ENCODE results near the gene MARK2. TPM values are rescaled to one million over a fixed set of nuclear protein-coding genes. Genes with fewer than 3 reads are reported as not detected.

MARK2 gene
- total RNA-seq, 3 donors from 2014 or later, result 32.6 to 33.6 (median 33.4) TPM

DNA sequence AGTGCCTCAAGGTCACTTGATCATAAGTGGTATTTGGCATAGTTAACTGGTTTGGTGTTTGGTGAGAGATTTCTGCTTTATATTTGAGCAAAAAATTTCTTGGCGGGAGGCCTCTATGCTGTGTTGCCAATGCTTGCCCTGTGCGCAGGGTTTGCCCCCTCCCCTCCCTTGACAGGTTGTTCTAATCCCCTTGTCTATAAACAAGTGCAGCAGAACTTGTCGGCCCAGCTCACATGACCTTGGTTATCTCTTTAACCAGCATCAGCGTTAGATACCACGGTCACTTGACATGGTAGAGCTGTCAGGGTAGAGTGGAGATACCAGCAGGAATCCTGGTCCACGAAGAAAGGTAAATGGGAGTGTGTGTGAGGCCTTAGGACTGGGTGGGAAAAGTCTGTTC is 35.6 kb downstream of the MARK2 start:
- H3K27me3 Mint-ChIP-seq (ENCODE audit: low read depth), result no peaks in the 10 kb centered on the region
- no peaks in the 10 kb centered on the region for H3K9me3 Mint-ChIP-seq
- DNase-seq (no peak), ATAC-seq (no peak)
- peaks cover 69% of the 10 kb centered on the region for H3K4me1 Mint-ChIP-seq (ENCODE audit: low read depth)
- H3K4me3 Mint-ChIP-seq, result no peak overlapping the region
- peaks cover 6% of the 10 kb centered on the region for H3K36me3 Mint-ChIP-seq (ENCODE audit: insufficient read depth)

DNA sequence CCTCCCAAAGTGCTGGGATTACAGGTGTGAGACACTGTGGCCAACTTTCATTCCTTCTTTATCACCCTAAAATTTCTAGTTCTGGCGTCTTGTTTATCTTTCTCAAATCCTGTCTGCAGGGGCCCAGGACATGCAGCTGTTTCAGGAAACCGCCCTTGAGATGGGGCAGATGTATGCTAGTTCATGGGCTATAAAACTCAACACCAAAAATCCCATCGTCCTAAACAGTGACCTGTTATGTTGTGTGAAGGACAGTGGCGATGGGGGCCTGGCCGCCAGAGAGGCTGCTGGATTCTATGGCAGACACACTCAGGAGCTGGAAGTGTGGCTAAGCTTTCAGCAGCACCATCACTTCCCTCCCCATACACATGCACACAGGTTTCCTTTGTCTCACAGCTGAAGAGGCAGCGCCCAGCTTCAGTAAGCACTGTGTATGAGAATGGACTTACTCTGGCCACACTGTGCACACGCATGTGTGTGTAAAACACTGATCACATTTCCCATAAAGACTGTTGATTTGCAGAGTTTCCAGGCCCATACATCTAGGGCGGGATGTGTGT is 36.7 kb downstream of the MARK2 start:
- no peak for DNase-seq
- Mint-ChIP-seq H3K27me3 (ENCODE audit: low read depth) (no peaks in the 10 kb centered on the region), H3K9me3 (no peaks in the 10 kb centered on the region), H3K4me3 (no peak overlapping the region), H3K4me1 (ENCODE audit: low read depth) (peaks cover 69% of the 10 kb centered on the region), H3K36me3 (ENCODE audit: insufficient read depth) (peaks cover 4% of the 10 kb centered on the region)
- ATAC-seq, result no peak

DNA sequence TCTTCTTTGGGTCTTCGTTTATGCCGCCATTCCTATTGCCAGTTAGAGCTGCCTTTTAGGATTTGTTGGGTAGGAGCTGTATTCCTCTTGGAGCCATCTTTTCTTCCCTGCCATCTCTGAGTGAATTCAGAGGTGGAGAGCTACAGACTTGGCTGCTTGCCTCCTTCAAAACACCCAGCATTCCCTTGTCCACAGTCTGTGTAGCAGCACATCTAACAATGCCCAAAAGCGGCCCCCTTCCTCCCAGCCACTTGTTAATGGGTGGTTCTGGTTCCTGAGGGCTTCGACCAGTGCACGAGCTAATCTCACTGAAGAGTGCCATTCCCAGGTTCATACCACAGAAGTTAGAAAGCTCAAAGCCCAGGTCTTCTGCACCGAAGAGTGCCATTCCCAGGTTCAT is 37.7 kb downstream of the MARK2 start:
- ATAC-seq (no peak), DNase-seq (no peak)
- Mint-ChIP-seq H3K9me3 (no peaks in the 10 kb centered on the region), H3K4me3 (no peak overlapping the region), H3K27me3 (ENCODE audit: low read depth) (no peaks in the 10 kb centered on the region), H3K36me3 (ENCODE audit: insufficient read depth) (peaks cover 2% of the 10 kb centered on the region), H3K4me1 (ENCODE audit: low read depth) (peaks cover 74% of the 10 kb centered on the region)

DNA sequence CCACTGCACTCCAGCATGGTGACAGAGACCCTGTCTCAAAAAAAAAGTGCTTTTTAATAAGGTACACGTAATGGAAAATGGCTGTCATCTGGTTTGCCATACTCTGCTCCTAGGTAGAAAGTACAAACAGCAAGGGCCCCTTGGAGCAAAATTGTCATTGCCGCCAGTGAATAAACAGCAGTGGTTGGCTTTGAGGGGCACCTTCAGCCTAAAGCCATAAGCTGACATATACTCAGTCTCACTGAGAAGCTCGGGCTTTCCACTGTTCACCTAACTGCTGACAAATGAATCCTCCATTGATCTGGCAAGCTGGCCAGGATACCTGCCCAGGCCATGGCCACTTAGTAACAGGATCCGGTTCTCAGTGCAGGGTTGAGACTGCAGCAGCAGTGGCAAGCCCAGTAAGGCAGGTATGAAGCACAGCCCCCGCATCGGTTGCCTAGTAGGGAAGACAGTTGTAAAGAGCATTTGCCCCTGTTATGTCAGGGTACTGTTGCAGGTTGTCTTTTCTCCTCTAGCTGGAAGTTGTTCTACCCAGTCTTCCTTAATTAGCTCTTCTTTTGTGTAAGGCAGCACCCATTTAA is 38.8 kb downstream of the MARK2 start:
- Mint-ChIP-seq H3K36me3 (ENCODE audit: insufficient read depth) (peaks cover 2% of the 10 kb centered on the region), H3K4me1 (ENCODE audit: low read depth) (peaks cover 70% of the 10 kb centered on the region), H3K4me3 (no peak overlapping the region), H3K9me3 (no peaks in the 10 kb centered on the region), H3K27me3 (ENCODE audit: low read depth) (no peaks in the 10 kb centered on the region)
- DNase-seq, result no peak
- ATAC-seq, result no peak

DNA sequence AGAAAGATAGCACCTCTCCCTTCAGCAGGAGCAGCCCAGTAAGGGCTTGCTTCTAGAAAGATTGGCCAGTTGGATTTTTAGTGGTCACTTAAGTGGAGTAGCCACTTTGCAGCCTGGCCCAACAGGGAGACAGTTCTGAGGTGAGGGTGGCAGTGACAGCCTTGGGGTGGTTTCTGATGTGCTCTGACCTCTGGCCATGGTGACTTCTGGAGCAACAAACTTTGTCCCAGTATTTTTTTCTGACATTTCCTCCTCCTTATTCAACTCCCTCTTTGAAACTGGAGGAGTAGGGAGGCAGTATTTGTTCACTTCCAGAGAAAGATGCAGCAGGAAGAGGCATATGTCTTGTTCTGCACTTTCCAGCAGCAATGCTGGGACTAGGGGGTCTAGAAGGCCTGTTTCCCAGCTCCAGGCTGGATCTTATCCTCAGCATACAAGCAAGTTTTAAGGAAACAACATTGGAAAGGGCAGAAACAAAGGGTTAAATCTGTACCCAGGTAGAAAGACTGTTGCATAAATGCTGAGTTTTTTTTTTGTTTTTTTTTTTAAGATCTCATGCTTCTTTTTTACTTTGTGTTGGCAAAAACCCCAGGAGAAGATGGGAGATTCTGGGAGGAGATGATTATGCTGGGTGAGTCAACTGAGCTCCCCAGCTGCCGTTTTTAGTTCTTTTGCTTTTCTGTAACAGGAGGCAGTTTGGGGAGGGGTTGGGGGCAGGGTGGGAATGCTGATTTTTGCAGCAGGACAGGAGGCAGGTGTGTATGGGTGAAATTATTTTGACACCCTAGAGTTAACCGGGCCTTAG is 40.9 kb downstream of the MARK2 start:
- Mint-ChIP-seq H3K4me3 (no peak overlapping the region), H3K27me3 (ENCODE audit: low read depth) (no peaks in the 10 kb centered on the region), H3K4me1 (ENCODE audit: low read depth) (peaks cover 68% of the 10 kb centered on the region), H3K36me3 (ENCODE audit: insufficient read depth) (peaks cover 2% of the 10 kb centered on the region), H3K9me3 (no peaks in the 10 kb centered on the region)
- DNase-seq (no peak), ATAC-seq (no peak)

DNA sequence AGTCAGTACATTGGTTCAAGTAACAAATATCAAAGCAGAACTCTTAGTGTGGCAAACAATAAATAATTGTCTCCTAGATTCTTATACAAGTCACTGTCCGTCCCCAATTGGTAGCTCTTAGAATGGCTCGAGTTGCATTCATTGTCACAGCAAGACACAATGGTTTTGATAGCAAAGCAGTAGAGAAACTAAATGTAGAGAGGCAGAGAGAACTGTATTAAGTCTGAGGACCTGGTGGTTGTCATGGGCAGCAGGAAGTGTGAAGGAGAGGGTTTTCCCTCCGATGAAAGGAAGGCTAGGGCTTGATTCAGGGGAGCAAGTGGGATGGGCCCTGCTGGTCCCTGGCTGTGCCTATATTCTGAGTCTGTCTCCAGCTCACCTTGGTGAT is 41.5 kb downstream of the MARK2 start:
- peak; percentile 28 to 46 for ATAC-seq
- Mint-ChIP-seq H3K4me3 (no peak overlapping the region), H3K27me3 (ENCODE audit: low read depth) (no peaks in the 10 kb centered on the region), H3K4me1 (ENCODE audit: low read depth) (peaks cover 69% of the 10 kb centered on the region), H3K36me3 (ENCODE audit: insufficient read depth) (peaks cover under 1% of the 10 kb centered on the region), H3K9me3 (no peaks in the 10 kb centered on the region)
- DNase-seq, result no peak

DNA sequence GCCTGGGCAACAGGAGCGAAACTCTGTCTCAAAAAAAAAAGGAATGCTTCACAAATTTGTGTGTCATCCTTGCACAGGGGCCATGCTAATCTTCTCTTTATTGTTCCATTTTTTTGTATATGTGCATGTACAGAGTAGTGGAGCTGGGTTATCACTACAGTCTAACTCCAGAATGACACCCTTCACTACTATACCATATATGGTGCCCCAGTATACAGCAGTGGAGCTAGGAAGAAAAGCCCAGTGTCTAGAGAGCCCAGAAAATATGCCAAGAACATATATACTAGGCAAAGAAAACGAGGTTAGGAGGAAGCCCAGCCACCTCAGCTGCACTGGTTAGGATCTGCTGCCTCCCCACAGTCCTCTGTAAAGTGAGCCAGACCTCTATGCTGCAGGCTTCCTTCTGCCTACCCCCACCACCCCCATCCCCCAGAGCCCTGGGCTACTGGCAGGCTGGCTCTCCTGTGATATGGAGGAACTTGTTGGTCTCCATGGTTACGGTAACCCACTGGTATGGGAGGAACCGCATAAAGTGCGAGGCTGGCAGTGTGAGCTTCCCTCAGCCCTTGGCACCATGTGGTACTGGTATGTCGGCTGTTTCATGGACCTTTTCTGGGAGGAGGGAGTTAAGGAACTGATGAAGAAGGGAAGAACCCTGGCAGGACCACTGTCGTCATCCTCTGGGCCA is 43.8 kb downstream of the MARK2 start:
- Mint-ChIP-seq H3K9me3 (no peaks in the 10 kb centered on the region), H3K27me3 (ENCODE audit: low read depth) (no peaks in the 10 kb centered on the region), H3K4me3 (no peak overlapping the region), H3K36me3 (ENCODE audit: insufficient read depth) (no peaks in the 10 kb centered on the region), H3K4me1 (ENCODE audit: low read depth) (peaks cover 74% of the 10 kb centered on the region)
- ATAC-seq, result peak in 1 of 2 donors; percentile 16
- DNase-seq, result no peak

DNA sequence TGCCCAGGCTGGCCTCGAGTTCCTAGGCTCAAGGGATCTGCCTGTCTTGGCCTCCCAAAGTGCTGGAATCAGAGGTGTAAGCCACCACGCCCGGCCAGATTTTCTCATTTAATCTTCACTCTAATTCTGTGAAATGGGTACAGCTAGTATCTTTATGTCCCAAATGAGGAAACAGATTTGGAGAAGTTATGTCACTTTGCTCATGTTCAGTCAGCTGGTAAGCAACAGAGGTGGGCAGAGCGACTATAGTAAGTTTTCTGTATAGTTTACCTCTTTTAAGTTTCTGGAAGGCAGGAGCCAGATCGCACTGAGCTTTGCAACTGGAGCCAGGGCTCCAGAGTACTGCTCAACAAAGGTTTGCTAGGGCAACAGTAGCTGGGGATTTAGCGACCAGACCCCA is 44.9 kb downstream of the MARK2 start:
- Mint-ChIP-seq H3K36me3 (ENCODE audit: insufficient read depth) (no peaks in the 10 kb centered on the region), H3K4me1 (ENCODE audit: low read depth) (peaks cover 77% of the 10 kb centered on the region), H3K27me3 (ENCODE audit: low read depth) (no peaks in the 10 kb centered on the region), H3K9me3 (no peaks in the 10 kb centered on the region), H3K4me3 (no peak overlapping the region)
- ATAC-seq, result no peak
- no peak for DNase-seq

DNA sequence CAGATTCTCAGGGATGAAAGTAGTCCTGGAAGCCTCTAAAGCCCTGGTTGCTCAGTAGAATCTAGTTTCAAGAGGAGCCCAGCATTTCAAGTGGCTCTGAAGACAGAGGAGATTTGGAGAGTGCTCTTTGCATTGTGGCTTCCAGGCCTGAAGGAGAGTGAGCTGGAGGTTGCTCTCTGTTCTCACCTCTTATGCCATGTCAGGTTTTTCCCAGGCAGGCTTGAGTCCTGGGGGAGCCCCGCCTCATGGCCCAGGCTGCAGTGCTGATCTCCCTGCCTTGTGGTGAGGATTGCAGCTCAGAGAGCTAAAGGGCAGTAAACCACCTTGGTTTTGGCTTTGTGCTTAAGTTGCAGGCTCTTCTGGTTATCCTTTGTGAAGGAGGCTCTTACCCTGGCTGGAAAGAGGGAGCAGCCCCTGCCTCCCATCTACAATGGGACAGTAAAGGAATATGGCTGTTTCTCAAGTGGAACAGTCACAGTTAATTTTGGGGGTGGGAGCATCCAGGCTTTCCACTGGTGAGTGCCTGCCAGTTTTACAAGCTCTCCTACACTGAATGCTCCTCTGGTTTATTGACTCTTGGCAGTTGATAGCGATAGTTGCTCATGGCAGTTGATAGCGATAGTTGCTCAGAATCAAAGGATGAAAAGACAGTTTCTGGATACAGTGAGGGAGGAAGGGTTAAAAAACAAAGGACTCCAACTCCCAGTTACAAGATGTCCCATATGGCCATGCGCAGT is 45.5 kb downstream of the MARK2 start:
- no peaks in the 10 kb centered on the region for H3K9me3 Mint-ChIP-seq
- no peak for DNase-seq
- no peaks in the 10 kb centered on the region for H3K27me3 Mint-ChIP-seq (ENCODE audit: low read depth)
- H3K4me3 Mint-ChIP-seq, result no peak overlapping the region
- H3K4me1 Mint-ChIP-seq (ENCODE audit: low read depth), result peaks cover 77% of the 10 kb centered on the region
- no peak for ATAC-seq
- no peaks in the 10 kb centered on the region for H3K36me3 Mint-ChIP-seq (ENCODE audit: insufficient read depth)

DNA sequence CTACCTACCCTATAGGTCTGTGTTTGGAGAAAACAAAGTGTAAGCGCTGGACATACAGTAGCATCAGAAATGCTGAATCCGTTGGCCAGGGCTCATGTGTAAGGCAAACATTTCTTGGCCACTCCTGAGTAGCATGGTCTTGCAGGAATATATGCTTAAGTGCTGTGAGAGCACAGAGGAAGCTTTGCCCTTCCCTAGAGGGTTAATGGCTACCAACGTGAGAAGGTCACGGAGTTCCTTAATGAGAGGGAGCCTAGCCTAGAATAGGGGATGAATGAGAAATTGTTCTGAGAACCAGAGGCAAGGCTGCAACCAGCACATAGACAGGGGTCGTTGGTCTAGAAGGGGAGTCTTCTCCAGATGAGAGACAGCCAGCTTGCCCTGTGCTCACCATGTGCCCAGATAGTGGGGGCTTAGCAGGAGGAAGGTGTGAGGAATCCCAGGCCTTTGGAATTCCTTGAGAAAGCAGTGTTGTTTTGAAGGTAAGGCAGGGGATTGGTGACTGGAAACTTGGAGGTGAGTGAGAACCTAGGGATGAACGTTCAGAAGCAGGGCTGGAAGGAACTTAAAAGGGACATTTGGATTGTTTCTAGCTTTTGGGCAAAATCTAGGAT is 48.6 kb downstream of the MARK2 start:
- no peaks in the 10 kb centered on the region for H3K36me3 Mint-ChIP-seq (ENCODE audit: insufficient read depth)
- ATAC-seq (no peak), DNase-seq (no peak)
- H3K4me1 Mint-ChIP-seq (ENCODE audit: low read depth), result peaks cover 83% of the 10 kb centered on the region
- H3K4me3 Mint-ChIP-seq, result peak overlapping the region; percentile 87
- H3K9me3 Mint-ChIP-seq, result no peaks in the 10 kb centered on the region
- no peaks in the 10 kb centered on the region for H3K27me3 Mint-ChIP-seq (ENCODE audit: low read depth)

DNA sequence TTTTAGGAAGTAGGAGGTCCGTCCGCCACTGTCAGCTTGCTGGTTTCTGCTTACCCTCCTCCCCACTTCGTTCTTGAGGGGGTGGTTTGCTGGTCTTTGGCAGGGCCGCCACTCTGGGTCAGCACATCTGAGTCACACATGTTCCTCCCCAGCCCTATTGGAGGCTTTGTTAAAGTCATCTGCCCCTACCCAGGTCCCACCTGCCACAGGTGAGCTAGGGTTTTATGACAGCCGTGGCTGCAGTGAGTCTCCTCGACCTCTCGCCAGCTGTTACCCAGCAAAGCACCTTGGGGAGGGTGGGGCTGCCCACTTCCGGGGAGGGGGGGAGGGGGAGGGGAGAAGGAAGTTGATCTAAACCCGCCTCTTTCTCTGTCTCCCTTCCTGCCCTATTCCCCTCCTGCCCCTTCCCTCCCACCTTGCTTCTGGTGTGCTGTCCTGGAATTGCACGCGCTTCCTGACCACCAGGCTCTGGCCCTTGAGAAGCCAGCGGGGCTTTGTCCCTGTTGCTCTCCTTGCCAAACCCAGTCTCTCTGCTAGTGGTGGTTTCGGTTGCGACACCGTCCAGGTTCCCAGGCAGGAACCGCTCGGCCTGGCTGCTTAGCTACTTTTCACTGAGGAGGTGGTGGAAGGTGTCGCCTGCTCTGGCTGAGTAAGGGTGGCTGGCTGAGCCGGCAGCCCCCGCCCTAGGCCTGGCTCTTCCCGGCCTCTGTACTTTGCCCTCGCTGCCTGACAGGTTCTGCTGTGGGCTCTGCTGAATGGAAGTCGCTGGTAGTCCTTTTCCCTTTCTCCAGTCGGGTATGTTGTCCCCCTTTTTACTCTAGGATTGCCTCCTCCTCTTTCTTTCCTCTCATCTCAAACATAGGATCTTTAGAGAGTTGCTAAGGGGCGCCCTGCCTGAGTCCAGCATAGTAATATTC is 49.5 kb downstream of the MARK2 start:
- H3K27me3 Mint-ChIP-seq (ENCODE audit: low read depth), result no peaks in the 10 kb centered on the region
- DNase-seq (peak; percentile 52), ATAC-seq (peak; percentile 70 to 75)
- H3K4me3 Mint-ChIP-seq, result peak overlapping the region; percentile 87
- no peaks in the 10 kb centered on the region for H3K9me3 Mint-ChIP-seq
- H3K4me1 Mint-ChIP-seq (ENCODE audit: low read depth), result peaks cover 81% of the 10 kb centered on the region
- H3K36me3 Mint-ChIP-seq (ENCODE audit: insufficient read depth), result peaks cover 1% of the 10 kb centered on the region

DNA sequence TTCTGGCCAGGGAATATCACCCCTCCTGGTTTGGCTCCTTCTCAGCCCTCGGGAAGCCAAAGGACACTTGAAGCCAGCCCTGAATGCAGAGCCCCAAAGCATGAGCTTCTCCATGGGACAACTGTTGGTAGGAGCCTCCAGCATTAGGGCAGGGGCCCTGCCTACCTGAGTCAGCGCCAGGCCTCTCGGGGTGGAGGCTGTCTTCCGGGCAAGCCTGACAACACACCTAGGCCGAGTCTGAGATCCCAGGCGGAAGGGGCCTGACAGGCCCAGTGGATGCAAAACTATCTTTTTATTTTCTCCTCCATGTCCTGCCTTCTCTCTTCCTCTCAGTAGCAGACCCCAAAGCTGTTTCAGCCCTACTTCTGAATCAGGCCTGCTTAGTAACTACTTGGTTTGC is 50.4 kb downstream of the MARK2 start:
- peaks cover 3% of the 10 kb centered on the region for H3K36me3 Mint-ChIP-seq (ENCODE audit: insufficient read depth)
- peak overlapping the region; percentile 87 for H3K4me3 Mint-ChIP-seq
- ATAC-seq, result no peak
- H3K27me3 Mint-ChIP-seq (ENCODE audit: low read depth), result no peaks in the 10 kb centered on the region
- DNase-seq, result no peak
- H3K4me1 Mint-ChIP-seq (ENCODE audit: low read depth), result peaks cover 76% of the 10 kb centered on the region
- H3K9me3 Mint-ChIP-seq, result no peaks in the 10 kb centered on the region

DNA sequence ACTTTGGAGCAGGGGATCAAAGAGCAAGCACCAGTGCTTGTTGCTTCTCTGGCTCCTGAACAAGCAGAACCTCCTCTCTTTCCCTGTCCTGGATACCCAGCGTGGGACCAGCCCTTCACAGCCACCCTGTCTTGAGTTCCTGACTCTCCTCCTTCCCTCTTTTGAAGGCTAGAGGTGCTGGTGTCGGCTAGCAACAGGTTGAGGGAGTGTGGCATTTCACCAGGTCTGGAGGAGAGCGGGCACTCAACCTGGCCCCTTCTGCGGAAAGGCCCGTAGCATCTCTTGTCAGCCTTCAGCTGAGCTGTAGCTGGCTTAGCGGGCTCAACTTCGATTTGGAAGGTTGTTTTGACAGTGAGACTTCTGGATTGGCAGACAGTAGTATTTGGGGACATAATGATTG is 51.5 kb downstream of the MARK2 start:
- Mint-ChIP-seq H3K9me3 (no peaks in the 10 kb centered on the region), H3K4me1 (ENCODE audit: low read depth) (peaks cover 74% of the 10 kb centered on the region), H3K4me3 (no peak overlapping the region)

More for the DNA sequence above, 51.5 kb downstream of the MARK2 start:
- no peak for ATAC-seq
- DNase-seq, result no peak
- H3K36me3 Mint-ChIP-seq (ENCODE audit: insufficient read depth), result peaks cover 5% of the 10 kb centered on the region
- H3K27me3 Mint-ChIP-seq (ENCODE audit: low read depth), result no peaks in the 10 kb centered on the region

Data from activated T-cell treated with anti-CD3 and anti-CD28 coated beads, Interleukin-2, amount 50 U/mL, for 4 hours (primary cell).